Activated CD8-positive, alpha-beta T cell treated with anti-CD3 and anti-CD28 coated beads for 36 hours (primary cell): ENCODE measurements around the gene SH3PXD2B. TPM values are rescaled to one million over a fixed set of nuclear protein-coding genes. Genes with fewer than 3 reads are reported as not detected.

Experiments used
- ATAC-seq: fragments of 200-7000 bp; cut with Tn5 transposase; one replicate; pipeline ENCODE4 v1.10.0; 2021; ENCODE audit warnings: mild to moderate bottlenecking, moderate library complexity
- CTCF ChIA-PET: fragments of 350-600 bp; sonication (Branson Sonifier 250); formaldehyde crosslinking; loops from one replicate; lab custom pipeline; 2021; ENCODE audit warnings: antibody characterized with exemption; lab: Charles Lee
- POLR2A ChIA-PET: fragments of 350-600 bp; sonication (Branson Sonifier 250); formaldehyde crosslinking; loops from one replicate; lab custom pipeline; 2021; ENCODE audit warnings: antibody characterized with exemption; lab: Charles Lee
- DNase-seq: peaks from one replicate; pipeline ENCODE4 v3.0.0-alpha.2; 2020
- H3K27ac Mint-ChIP-seq: one replicate; pipeline ENCODE4 v1.8.0; 2021; ENCODE audit warnings: mild to moderate bottlenecking, mixed read lengths
- H3K27me3 Mint-ChIP-seq: one replicate; pipeline ENCODE4 v1.8.0; 2021; ENCODE audit warnings: mixed read lengths
- H3K36me3 Mint-ChIP-seq: one replicate; pipeline ENCODE4 v1.8.0; 2021; ENCODE audit warnings: low read depth, mixed read lengths
- H3K4me1 Mint-ChIP-seq: one replicate; pipeline ENCODE4 v1.8.0; 2021; ENCODE audit warnings: low read depth, mixed read lengths
- H3K4me3 Mint-ChIP-seq: one replicate; pipeline ENCODE4 v1.8.0; 2021; ENCODE audit warnings: mild to moderate bottlenecking, moderate library complexity, mixed read lengths
- H3K9me3 Mint-ChIP-seq: one replicate; pipeline ENCODE4 v1.8.0; 2021; ENCODE audit warnings: mixed read lengths
- intact Hi-C: fragments of 100-400 bp; cut with micrococcal nuclease; formaldehyde crosslinking; loops from one replicate; pipeline ENCODE4 v1.10.0; 2022
- total RNA-seq, 2 experiments: library from RNA; stranded (reverse); gene quantifications; one replicate each; pipeline ENCODE4 v1.2.3, GENCODE V29; 2021
- TF ChIP-seq, protein P1 (sequence below): fragments of 200-600 bp; IDR thresholded peaks from one replicate; pipeline ENCODE4 v1.8.0; 2022; ENCODE audit warnings: antibody characterized with exemption, mild to moderate bottlenecking

The SH3PXD2B gene
- total RNA-seq, 2 experiments from 2014 or later = 0.38 to 0.47 TPM

- H3K9me3 Mint-ChIP-seq = peaks cover 5% of the 10 kb centered on the region
- H3K36me3 Mint-ChIP-seq = no peaks in the 10 kb centered on the region
- peaks cover 10% of the 10 kb centered on the region for H3K4me1 Mint-ChIP-seq
- TF ChIP-seq, protein P1, sequence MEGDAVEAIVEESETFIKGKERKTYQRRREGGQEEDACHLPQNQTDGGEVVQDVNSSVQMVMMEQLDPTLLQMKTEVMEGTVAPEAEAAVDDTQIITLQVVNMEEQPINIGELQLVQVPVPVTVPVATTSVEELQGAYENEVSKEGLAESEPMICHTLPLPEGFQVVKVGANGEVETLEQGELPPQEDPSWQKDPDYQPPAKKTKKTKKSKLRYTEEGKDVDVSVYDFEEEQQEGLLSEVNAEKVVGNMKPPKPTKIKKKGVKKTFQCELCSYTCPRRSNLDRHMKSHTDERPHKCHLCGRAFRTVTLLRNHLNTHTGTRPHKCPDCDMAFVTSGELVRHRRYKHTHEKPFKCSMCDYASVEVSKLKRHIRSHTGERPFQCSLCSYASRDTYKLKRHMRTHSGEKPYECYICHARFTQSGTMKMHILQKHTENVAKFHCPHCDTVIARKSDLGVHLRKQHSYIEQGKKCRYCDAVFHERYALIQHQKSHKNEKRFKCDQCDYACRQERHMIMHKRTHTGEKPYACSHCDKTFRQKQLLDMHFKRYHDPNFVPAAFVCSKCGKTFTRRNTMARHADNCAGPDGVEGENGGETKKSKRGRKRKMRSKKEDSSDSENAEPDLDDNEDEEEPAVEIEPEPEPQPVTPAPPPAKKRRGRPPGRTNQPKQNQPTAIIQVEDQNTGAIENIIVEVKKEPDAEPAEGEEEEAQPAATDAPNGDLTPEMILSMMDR = no peak
- DNase-seq (peak; percentile 46), ATAC-seq (peak; percentile 50)
- H3K27ac Mint-ChIP-seq = no peak overlapping the region
- H3K27me3 Mint-ChIP-seq = no peaks in the 10 kb centered on the region
- ChIA-PET POLR2A (no interaction called here), CTCF (interaction anchor here (0.7 kb wide), 1 partner anchor 176 kb away, joined by 3 read pairs; the partner anchor contains the start of gene STK10)
- intact Hi-C loops = no loop called here
- H3K4me3 Mint-ChIP-seq = no peak overlapping the region
These were observed 89.6 kb downstream of the SH3PXD2B start for GRCh38 chr5:172364773-172365172.

DNA sequence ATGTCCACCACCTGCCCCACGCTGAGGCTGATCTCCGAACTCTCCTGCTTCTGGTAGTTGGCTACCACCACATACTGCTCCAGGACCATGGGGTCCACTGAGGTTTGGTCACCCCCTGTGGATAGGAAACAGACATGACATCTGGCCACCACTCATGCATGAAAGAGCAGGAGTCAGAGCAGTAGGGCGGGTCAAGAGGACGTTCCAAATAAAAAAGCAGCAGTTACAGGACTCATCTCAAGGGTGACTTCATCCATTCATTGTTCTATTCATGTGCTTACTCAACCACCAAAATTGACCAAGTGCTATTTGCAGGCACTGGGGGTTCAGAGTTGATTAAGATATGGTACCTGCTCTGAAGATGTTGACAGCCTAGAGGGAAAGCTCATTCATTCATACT is 91.6 kb downstream of the SH3PXD2B start:
- TF ChIP-seq, protein P1 = no peak
- no peak for DNase-seq
- Mint-ChIP-seq H3K9me3 (peaks cover 5% of the 10 kb centered on the region), H3K27me3 (no peaks in the 10 kb centered on the region), H3K36me3 (no peaks in the 10 kb centered on the region), H3K4me3 (no peak overlapping the region), H3K27ac (no peak overlapping the region), H3K4me1 (peaks cover 10% of the 10 kb centered on the region)
- ChIA-PET POLR2A (no interaction called here), CTCF (interaction anchor here (1.6 kb wide), 1 partner anchor 334 kb away, joined by 4 read pairs; no protein-coding TSS in a partner anchor)
- no peak for ATAC-seq
- intact Hi-C loops = no loop called here

DNA sequence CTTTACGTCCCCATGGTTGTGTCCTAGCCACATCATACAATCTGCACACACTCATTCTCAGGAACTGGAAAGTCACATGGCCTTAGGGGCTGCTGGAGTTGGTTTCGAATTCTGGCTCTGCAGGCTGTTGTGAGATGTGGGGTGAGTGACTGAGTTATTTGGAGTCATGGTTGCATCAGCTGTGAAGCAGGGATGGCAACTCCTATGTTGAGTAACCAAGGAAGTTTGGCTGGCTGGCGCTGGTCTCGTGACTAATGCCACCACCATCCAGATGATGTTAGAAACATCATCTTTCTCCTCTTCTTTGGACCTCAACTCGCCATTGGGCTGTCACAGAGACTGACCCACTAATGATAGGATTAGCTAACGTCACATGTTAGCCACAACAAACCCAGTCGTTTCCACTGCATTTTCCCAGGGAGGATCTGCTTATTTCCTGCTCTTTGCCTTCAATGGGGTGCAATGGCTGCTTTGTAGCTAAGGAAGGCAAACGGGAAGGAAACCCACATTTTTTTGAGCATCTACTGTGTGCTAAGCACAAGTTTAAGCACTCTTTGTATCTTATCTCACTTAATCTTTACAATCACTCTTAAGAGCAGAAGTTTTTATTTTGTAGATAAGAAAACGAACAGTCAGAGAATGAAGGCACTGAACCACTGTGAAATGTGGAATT is 92.6 kb downstream of the SH3PXD2B start:
- Mint-ChIP-seq H3K4me1 (peaks cover 10% of the 10 kb centered on the region), H3K27me3 (no peaks in the 10 kb centered on the region), H3K4me3 (no peak overlapping the region), H3K27ac (peak overlapping the region; percentile 88), H3K9me3 (peaks cover 5% of the 10 kb centered on the region), H3K36me3 (no peaks in the 10 kb centered on the region)
- CTCF ChIA-PET = interaction anchor here (2.5 kb wide), 1 partner anchor 9 kb away, joined by 12 read pairs; no protein-coding TSS in a partner anchor
- DNase-seq = peak; percentile 70
- TF ChIP-seq, protein P1 = no peak
- intact Hi-C loops = no loop called here
- POLR2A ChIA-PET = no interaction called here
- peak; percentile 82 for ATAC-seq

DNA sequence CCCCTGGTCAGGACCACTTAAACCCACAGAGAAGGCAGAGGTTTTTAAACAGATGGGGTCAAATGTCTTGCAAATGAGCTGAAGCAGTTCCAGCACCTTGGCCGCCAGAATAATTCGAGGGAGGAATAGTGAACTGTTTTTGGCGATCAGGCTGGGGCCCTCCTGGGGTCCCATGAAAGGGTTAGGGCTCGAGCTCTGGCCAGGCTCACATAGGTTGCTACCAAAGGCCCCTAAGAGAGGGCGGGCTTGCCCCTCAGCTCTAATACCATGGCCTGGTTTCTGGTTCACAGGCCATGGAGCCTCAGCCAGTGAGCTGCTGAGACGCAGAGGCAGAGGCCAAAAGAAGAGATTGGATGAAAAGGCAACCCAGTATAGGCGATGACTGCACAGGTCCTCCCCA is 96.0 kb downstream of the SH3PXD2B start:
- POLR2A ChIA-PET = no interaction called here
- intact Hi-C loops = no loop called here
- peaks cover 5% of the 10 kb centered on the region for H3K9me3 Mint-ChIP-seq
- ATAC-seq = no peak
- TF ChIP-seq, protein P1 = no peak
- H3K27ac Mint-ChIP-seq = no peak overlapping the region
- peaks cover 2% of the 10 kb centered on the region for H3K27me3 Mint-ChIP-seq
- DNase-seq = no peak
- no peaks in the 10 kb centered on the region for H3K36me3 Mint-ChIP-seq
- peaks cover 7% of the 10 kb centered on the region for H3K4me1 Mint-ChIP-seq
- no peak overlapping the region for H3K4me3 Mint-ChIP-seq
- CTCF ChIA-PET = interaction anchor here (1.1 kb wide), 1 partner anchor 12 kb away, joined by 3 read pairs; no protein-coding TSS in a partner anchor

GRCh38 chr5:172356527-172356926 is 97.8 kb downstream of the SH3PXD2B start:
- Mint-ChIP-seq H3K27ac (no peak overlapping the region), H3K4me1 (peaks cover 3% of the 10 kb centered on the region), H3K9me3 (peaks cover 2% of the 10 kb centered on the region), H3K4me3 (no peak overlapping the region), H3K36me3 (no peaks in the 10 kb centered on the region), H3K27me3 (peaks cover 2% of the 10 kb centered on the region)
- ATAC-seq (no peak), DNase-seq (no peak)
- TF ChIP-seq, protein P1 = no peak
- ChIA-PET CTCF (no interaction called here), POLR2A (no interaction called here)
- intact Hi-C loops = no loop called here
